GM21825 (cell line): ENCODE data around the gene SLC35G6.
"Not testable (repeated sequence)": the region's sequence is repeated elsewhere in the genome, so short reads cannot be mapped to it uniquely, and the experiment has no call there.

Experiments used
- ATAC-seq: cut with Tn5 transposase; IDR thresholded peaks from one replicate; pipeline ENCODE4 v1.9.1; 2021; ENCODE audit warnings: mild to moderate bottlenecking, moderate library complexity; ENCODE audit not compliant: unreplicated experiment

The SLC35G6 gene

DNA sequence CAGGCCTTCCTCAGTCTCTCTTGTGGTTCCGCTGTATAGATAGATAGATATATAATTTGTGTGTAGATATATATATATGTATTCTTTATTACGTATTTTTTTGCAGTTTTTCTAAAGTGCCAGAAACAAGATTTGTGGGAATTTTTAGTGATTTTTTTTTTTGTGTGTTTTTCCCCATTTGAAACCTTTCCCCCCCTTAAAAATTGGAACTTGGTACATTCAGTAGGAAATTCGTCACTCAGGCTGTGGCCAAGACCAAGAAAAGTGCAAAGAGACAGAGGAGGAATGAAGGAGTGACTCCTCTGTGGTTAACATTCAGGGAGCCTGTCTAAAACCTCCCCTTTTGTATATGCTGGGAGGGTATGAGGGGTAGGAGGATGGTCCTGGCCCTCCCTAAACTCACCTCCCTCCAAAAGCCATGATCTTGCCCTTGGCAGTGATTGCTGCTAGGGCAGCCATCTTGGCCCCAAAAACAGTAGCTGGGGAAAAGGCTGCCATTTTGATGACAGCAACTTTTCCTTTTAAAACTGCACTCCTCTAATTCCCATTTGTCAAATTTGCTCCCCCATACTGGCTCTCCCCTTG is 21.2 kb upstream of the SLC35G6 start:
- ATAC-seq: no peak

DNA sequence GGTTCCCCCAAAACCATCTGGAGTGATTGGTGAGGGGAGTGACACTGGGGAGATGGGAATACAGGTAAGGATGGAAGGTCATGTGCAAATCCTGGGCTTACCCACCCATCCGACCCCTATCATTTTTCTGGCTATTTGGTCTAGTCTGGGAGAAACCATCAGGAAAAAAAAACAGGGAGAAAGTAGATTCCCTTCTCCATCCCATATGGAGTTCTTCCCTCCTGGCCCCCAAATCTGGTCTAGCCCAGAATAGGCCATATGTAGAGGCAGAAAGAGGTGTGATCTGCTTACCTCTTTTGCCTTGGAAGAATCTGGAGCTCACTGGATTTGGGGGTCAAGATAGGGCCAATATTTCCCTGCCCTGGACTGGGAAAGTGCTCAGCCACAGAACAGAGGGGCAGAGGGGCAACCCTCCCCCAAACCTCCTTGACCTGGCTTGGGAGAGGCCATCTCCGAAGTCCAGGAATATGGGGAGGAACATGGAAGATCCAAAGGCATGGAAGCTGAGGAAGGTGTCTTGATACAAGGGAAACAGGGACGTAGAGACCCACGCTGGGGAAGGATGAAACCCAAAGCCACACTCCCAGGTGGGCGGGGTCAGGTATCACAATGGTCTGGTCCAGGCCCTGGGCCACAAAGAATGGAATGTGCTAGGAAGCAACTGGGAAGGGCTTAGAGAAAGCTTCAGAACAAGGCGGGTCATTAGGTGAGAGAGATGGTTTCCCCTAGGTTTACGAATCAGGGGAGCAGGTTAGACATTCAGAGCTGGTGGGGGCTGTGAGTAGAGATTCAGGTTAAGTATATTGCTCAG is 20.2 kb upstream of the SLC35G6 start:
- no peak for ATAC-seq

DNA sequence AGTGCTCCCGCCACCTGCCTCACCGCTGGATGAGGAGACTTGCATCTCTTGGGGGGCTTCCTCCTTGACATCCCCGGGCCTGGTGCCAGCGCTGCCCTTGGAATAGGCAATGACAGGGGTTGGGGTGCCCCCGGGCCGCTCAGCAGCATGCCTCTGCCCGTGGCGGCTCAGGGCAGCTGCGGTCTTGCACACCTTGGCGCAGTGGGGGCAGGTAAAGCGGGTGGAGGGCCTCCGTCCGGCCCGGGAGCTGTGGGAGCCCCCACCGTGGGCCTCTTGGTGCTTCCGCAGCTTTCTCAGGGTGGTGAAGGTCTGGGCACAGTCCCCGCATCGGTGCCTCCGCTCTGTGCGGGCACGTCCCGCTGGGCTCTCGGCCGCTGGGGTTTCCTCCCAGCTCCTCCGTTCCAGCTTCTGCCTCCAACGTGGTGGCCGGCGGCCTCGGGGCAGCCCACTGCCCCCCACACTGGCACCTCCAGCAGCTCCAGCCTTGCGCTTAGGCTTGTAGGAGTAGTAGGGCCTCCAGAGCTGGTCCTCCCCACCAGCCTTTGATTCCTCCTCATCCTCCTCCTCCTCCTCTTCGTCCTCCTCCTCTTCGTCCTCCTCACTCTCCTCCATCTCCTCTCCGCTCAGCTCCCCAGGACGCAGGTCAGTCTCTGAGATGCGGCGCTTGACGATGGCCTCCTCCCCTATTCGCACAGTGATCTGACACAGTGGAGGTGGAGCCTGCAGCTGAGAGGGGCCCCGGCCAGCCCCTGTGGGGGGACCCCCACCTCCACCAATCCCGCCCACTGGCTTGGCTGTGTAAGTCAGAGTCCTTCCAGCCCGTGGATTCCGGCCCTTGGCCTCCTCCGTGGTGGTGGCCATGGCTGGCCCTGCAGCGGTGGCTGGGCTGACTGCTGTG is 18.5 kb upstream of the SLC35G6 start:
- ATAC-seq: no peak

- no peak for ATAC-seq
Measured at GRCh38 chr17:7463372-7463846, 17.8 kb upstream of the SLC35G6 start.

DNA sequence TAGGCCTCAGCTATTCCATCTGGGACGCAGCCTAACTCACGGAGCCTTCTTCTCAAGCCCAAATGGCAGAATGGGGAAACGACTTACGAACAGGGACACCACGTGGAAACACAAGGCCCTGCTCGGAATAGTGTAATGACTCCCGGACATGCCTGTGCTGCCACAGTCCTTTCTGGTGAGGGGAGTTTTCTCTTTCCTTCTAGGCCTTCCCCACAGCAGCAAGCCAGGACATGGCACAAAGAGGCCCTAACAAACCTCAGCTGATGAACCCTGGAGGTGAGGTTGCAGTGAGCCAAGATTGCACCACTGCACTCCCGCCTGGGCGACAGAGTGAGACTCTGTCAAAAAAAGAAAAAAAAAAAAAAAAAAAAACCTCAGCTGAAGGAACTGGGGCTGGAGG is 17.2 kb upstream of the SLC35G6 start:
- no peak for ATAC-seq

- ATAC-seq: no peak
Measured at GRCh38 chr17:7465597-7466275, 15.5 kb upstream of the SLC35G6 start.

DNA sequence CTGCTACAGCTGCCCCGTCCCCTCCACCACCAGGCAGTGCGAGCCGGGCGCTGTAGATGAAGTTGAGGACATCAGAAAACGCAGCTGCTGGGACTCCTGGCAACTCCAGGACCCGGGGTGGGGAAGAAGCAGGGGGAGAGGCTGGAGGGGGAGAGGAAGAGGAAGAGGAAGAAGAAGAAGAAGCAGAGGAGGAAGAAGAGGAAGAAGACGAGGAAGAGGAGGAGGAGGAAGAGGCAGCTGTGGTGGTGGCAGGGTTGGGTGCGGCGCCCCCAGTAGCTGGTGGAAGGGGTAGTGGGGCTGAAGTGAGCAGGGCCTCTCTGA is 15.0 kb upstream of the SLC35G6 start:
- no peak for ATAC-seq

GRCh38 chr17:7466639-7467341 is 14.5 kb upstream of the SLC35G6 start:
- ATAC-seq: no peak

DNA sequence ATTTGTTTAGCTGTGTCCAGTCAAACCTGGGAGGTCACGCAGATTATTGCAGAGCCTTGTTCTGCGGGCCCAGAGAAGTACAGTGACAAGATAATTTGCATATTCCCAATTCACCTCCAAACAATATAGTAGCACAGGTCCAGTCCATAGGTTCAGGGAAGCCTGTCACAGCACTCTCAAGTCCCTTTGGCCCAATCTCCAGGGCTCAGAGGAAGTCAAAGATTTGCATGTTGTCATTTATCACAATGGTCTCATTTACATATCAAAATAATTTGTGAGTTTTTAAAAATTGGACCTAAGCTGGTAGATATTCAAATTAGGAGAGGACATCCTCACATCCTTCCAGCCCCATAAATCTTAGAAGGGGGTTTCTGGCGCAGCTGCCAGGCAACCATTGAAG is 13.7 kb upstream of the SLC35G6 start:
- no peak for ATAC-seq

GRCh38 chr17:7468290-7468689 is 13.0 kb upstream of the SLC35G6 start:
- ATAC-seq: no peak

GRCh38 chr17:7468804-7469389 is 12.3 kb upstream of the SLC35G6 start:
- ATAC-seq: no peak

DNA sequence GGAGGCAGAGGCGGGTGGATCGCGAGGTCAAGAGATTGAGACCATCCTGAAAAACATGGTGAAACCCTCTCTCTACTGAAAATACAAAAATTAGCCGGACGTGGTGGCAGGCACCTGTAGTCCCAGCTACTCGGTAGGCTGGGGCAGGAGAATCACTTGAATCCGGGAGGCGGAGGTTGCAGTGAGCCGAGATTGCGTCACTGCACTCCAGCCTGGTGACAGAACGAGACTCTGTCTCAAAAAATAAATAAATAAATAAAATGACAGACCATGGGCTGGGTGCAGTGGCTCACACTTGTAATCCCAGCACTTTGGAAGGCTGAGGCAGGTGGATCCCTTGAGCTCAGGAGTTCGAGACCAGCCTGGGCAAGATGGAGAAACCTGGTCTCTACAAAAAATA is 11.4 kb upstream of the SLC35G6 start:
- not testable (repeated sequence) for ATAC-seq

GRCh38 chr17:7470457-7470973 is 10.7 kb upstream of the SLC35G6 start:
- ATAC-seq: not testable (repeated sequence)

GRCh38 chr17:7471729-7472128 is 9.5 kb upstream of the SLC35G6 start:
- ATAC-seq: no peak

GRCh38 chr17:7474767-7475166 is 6.5 kb upstream of the SLC35G6 start:
- ATAC-seq: not testable (repeated sequence)

GRCh38 chr17:7475764-7476422 is 5.4 kb upstream of the SLC35G6 start:
- no peak for ATAC-seq

DNA sequence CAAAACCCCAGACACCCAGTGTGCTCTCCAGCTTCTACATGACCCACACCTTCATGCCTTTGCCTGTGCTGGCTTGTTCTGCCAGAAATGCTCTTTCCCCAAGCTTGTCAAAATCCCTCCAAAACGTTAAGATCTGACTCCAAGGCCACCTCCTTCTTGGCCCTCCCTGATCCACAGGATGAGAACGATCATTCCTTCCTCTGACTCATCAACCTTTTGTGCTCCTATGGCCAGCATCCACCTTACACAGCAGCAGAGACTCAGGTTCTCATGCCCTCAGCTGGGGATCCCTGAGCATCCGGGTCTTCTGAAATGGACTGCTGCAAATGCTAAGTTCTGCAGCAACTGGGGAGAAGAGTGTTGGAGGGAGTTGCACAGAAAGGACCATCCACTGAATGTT is 4.8 kb upstream of the SLC35G6 start:
- ATAC-seq: no peak

- no peak for ATAC-seq
Measured at GRCh38 chr17:7476951-7477350, 4.3 kb upstream of the SLC35G6 start.
